ENCODE measurements around the gene MAB21L4. TPM values are rescaled to one million over a fixed set of nuclear protein-coding genes. Genes with fewer than 3 reads are reported as not detected.

The MAB21L4 gene
- total RNA-seq, 4 donors from 2014 or later = not detected

DNA sequence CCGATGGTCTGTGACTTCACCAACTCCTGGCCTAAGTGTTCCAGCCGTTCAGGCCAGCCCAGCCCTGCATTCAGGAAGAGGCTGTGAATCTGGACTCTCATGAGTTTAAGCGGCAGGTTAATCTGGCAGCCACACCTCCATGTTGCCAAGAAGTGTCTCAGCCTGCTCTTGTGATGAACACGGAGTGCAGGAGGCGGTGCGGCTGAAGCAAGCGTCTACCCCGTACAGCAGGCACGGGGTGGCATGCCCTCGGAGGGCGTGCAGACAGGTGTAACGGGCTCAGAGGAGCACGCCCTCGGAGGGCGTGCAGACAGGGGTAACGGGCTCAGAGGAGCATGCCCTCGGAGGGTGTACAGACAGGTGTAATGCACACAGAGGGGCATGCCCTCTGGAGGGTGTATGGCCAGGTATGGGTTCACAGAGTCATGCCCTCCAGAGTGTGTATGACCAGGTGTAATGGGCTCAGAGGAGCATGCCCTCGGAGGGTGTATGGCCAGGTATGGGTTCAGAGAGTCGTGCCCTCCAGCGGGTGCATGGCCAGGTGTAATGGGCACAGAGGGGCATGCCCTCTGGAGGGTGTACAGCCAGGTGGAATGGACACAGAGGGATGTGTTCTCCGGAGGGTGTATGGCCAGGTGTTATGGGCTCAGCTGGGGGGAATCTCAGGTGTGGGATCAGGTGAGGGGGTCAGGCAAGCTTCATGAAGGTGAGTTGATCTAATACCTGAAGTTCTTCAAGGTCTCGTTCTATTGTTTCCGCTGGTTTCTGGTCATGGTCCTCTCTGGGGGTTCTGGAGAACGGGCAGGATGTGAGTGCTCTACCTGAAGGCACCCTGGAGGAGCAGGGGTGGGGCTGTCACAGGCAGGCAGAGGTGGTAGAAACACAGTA lies 32.8 kb upstream of the MAB21L4 start:
- H3K4me3 ChIP-seq = no peak overlapping the region
- DNase-seq (no peak), ATAC-seq (no peak)
- intact Hi-C loops (cut with DNase I; ENCODE audit: low total_unique reads) = no loop called here
- H3K36me3 ChIP-seq = no peaks in the 10 kb centered on the region
- no peaks in the 10 kb centered on the region for H3K9me3 ChIP-seq
- H3K27me3 ChIP-seq = peaks cover 0 to 17% (median 4%) of the 10 kb centered on the region in 3 donors
- in situ Hi-C loops (cut with MboI; ENCODE audit: low sequenced_read_pairs in 4 of 4) = no loop called here
- H3K4me1 ChIP-seq = no peaks in the 10 kb centered on the region
- no peak for TF ChIP-seq POLR2A (IDR thresholded peaks at IDR 0.05)
- no peak for TF ChIP-seq CTCF (IDR thresholded peaks at IDR 0.05 in 4 of 5, conservative IDR thresholded peaks at IDR 0.05 in 1 of 5)
- no peak overlapping the region for H3K27ac ChIP-seq

DNA sequence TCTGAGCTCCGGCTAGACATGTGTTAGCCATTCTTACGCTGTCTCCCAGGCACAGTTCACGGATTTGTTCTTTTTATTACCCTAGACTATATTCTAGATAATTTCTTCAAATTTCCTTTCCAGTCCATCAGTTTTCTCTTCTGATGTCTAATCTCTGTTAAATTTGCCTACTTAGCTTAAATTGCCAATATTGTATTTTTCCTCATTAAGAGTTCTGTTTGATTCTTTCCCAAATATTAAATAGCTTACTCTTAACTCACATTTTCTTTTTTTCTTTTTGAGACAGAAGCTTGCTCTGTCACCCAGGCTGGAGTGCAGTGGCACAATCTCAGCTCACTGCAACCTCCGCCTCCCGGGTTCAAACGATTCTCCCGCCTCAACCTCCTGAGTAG lies 31.4 kb upstream of the MAB21L4 start:
- TF ChIP-seq POLR2A (IDR thresholded peaks at IDR 0.05) = no peak
- no peak for TF ChIP-seq CTCF (IDR thresholded peaks at IDR 0.05 in 4 of 5, conservative IDR thresholded peaks at IDR 0.05 in 1 of 5)
- H3K9me3 ChIP-seq = no peaks in the 10 kb centered on the region
- DNase-seq = no peak
- no peak overlapping the region for H3K4me3 ChIP-seq
- ATAC-seq = no peak
- H3K27ac ChIP-seq = no peak overlapping the region
- H3K4me1 ChIP-seq = no peaks in the 10 kb centered on the region
- H3K27me3 ChIP-seq = peaks cover 0 to 8% (median 2%) of the 10 kb centered on the region in 3 donors
- in situ Hi-C loops (cut with MboI; ENCODE audit: low sequenced_read_pairs in 4 of 4) = no loop called here
- intact Hi-C loops (cut with DNase I; ENCODE audit: low total_unique reads) = no loop called here
- no peaks in the 10 kb centered on the region for H3K36me3 ChIP-seq

GRCh38 chr2:240926516-240927389 lies 30.8 kb upstream of the MAB21L4 start:
- peaks cover 0 to 2% (median 0%) of the 10 kb centered on the region in 3 donors for H3K27me3 ChIP-seq
- H3K27ac ChIP-seq = no peak overlapping the region
- intact Hi-C loops (cut with DNase I; ENCODE audit: low total_unique reads) = no loop called here
- no peak for TF ChIP-seq CTCF (IDR thresholded peaks at IDR 0.05 in 4 of 5, conservative IDR thresholded peaks at IDR 0.05 in 1 of 5)
- TF ChIP-seq POLR2A (IDR thresholded peaks at IDR 0.05) = no peak
- no peaks in the 10 kb centered on the region for H3K9me3 ChIP-seq
- H3K4me3 ChIP-seq = no peak overlapping the region
- ATAC-seq (peak; percentile 33 to 70), DNase-seq (peak; percentile 2 to 14)
- in situ Hi-C loops (cut with MboI; ENCODE audit: low sequenced_read_pairs in 4 of 4) = no loop called here
- H3K4me1 ChIP-seq = no peaks in the 10 kb centered on the region
- H3K36me3 ChIP-seq = no peaks in the 10 kb centered on the region

DNA sequence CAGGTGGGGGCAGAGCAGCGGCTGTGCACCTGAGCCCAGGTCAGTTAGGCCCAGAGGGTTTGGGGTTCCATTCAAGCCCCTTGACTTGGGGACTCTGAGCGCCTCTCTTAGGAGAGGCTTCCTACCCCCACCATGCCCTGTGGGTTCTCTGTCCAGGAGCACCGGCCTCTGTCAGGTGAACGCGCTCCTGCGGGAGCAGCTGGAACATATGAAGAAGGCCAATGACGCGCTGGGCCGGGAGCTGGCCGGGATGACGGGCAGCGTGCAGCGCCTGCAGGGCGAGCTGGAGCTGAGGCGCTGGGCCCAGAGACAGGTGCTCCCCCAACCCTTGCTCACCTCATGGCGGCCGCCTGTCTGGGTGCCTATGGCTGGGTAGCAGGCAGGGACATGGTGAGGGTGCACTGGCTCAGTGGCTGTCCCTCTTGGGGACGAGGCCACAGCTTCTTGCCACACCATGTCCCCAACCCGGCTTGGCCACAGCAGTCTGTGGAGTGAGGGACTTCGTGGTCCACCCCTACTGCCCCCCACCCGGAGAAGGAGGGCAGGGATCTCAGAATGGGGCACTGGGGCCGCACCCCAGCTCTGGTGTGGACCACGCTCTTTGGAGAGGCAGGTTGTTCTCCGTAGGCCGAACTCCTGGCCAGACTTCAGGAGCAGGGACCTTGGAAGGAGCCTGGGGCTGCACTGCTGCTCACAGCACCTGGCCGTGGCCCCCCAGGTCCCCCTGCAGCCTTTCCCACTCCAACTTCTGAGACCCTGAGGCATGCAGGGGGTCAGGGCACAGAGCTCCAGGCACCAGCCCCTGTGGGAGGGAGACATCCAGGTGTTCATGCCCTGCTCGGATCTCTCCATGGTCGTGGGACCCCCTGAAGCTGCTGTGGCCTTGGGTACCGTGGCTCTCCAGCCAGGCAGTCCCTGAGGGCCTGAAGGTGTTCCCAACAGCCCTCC lies 29.9 kb upstream of the MAB21L4 start:
- in situ Hi-C loops (cut with MboI; ENCODE audit: low sequenced_read_pairs in 4 of 4) (no loop called here), intact Hi-C loops (cut with DNase I; ENCODE audit: low total_unique reads) (no loop called here)
- Histone ChIP-seq H3K4me1 (no peaks in the 10 kb centered on the region), H3K36me3 (no peaks in the 10 kb centered on the region), H3K27me3 (no peaks in the 10 kb centered on the region), H3K9me3 (no peaks in the 10 kb centered on the region), H3K4me3 (no peak overlapping the region), H3K27ac (no peak overlapping the region)
- TF ChIP-seq POLR2A (IDR thresholded peaks at IDR 0.05) (no peak), CTCF (IDR thresholded peaks at IDR 0.05 in 4 of 5, conservative IDR thresholded peaks at IDR 0.05 in 1 of 5) (no peak)
- ATAC-seq = no peak
- peak; percentile 1 to 6 for DNase-seq

Measured in gastrocnemius medialis (tissue), 4 donors.